Keratinocyte (primary cell): ENCODE measurements around the gene CKLF. TPM values are rescaled to one million over a fixed set of nuclear protein-coding genes. Genes with fewer than 3 reads are reported as not detected.

Experiments
- DNase-seq: peaks from one replicate; pipeline ENCODE4 v3.0.0-alpha.2; 2011; ENCODE audit warnings: low read depth, missing footprints, low spot score
- FAIRE-seq: peaks from 2 replicates; lab custom pipeline; 2011; peaks lifted over from hg19 to GRCh38; lab: Jason Lieb, UNC
- H2AFZ ChIP-seq: 2 replicates; pipeline ENCODE4 v1.6.0; 2012; ENCODE audit warnings: low read length, control low read depth, inconsistent platforms; ENCODE audit not compliant: control insufficient read depth
- H3K27ac ChIP-seq: 2 replicates; pipeline ENCODE4 v1.5.1; 2011; ENCODE audit warnings: low read length; ENCODE audit not compliant: control insufficient read depth, insufficient read depth
- H3K27me3 ChIP-seq: 3 replicates; pipeline ENCODE4 v1.6.0; 2011; ENCODE audit warnings: low read length; ENCODE audit not compliant: control insufficient read depth, insufficient read depth; ENCODE audit errors: extremely low read depth
- H3K36me3 ChIP-seq, 2 experiments: 2 replicates in 1 of 2; 3 replicates in 1 of 2; pipeline ENCODE4 v1.5.1; 2011; ENCODE audit warnings: low read length in 2 of 2, mild to moderate bottlenecking in 1 of 2; ENCODE audit not compliant: control insufficient read depth in 2 of 2, insufficient read depth in 2 of 2; ENCODE audit errors: extremely low read depth in 1 of 2
- H3K4me1 ChIP-seq: 3 replicates; pipeline ENCODE4 v1.5.1; 2011; ENCODE audit warnings: low read length; ENCODE audit not compliant: control insufficient read depth, insufficient read depth; ENCODE audit errors: extremely low read depth
- H3K4me2 ChIP-seq: 3 replicates; pipeline ENCODE4 v1.6.0; 2011; ENCODE audit warnings: low read depth, low read length; ENCODE audit not compliant: control insufficient read depth, insufficient read depth; ENCODE audit errors: extremely low read depth
- H3K4me3 ChIP-seq, 3 experiments: fragments of 200-600 bp in 1 of 3; sonication (generic) in 1 of 3; 2 replicates in 2 of 3; 3 replicates in 1 of 3; pipeline ENCODE4 v1.5.1; 2011 to 2016; ENCODE audit warnings: low read length in 3 of 3, mild to moderate bottlenecking in 3 of 3, control low read depth in 2 of 3, inconsistent platforms in 1 of 3, low read depth in 1 of 3, mixed read lengths in 1 of 3, mixed run types in 1 of 3, moderate library complexity in 1 of 3; ENCODE audit not compliant: control insufficient read depth in 2 of 3, insufficient read depth in 2 of 3; ENCODE audit errors: extremely low read depth in 1 of 3
- H3K79me2 ChIP-seq: 2 replicates; pipeline ENCODE4 v1.6.0; 2012; ENCODE audit warnings: low read length; ENCODE audit not compliant: control insufficient read depth, insufficient read depth
- H3K9ac ChIP-seq: 3 replicates; pipeline ENCODE4 v1.6.0; 2011; ENCODE audit warnings: low read length; ENCODE audit not compliant: control insufficient read depth, insufficient read depth; ENCODE audit errors: extremely low read depth
- H3K9me1 ChIP-seq: 3 replicates; pipeline ENCODE4 v1.6.0; 2011; ENCODE audit warnings: low read length; ENCODE audit not compliant: control insufficient read depth, insufficient read depth; ENCODE audit errors: extremely low read depth
- H3K9me3 ChIP-seq: 2 replicates; pipeline ENCODE4 v1.5.1; 2012; ENCODE audit warnings: low read depth, low read length; ENCODE audit not compliant: control insufficient read depth
- H4K20me1 ChIP-seq: 3 replicates; pipeline ENCODE4 v1.6.0; 2011; ENCODE audit warnings: low read length; ENCODE audit not compliant: control insufficient read depth, insufficient read depth; ENCODE audit errors: extremely low read depth
- EZH2 ChIP-seq: IDR thresholded peaks from one replicate; pipeline ENCODE4 v1.6.1; 2012; ENCODE audit warnings: inconsistent platforms, mild to moderate bottlenecking, low read length, moderate library complexity
- dilution Hi-C: fragments of 300-500 bp; cut with MboI; formaldehyde crosslinking; loops from one replicate; pipeline ENCODE4 v1.7.0; 2020; ENCODE audit warnings: low sequenced_read_pairs; ENCODE audit not compliant: extremely low pct_ligation_motif_present
- polyA plus RNA-seq, 5 experiments: library from polyadenylated mRNA; depleted of rRNA in 3 of 5; stranded (reverse) in 3 of 5; stranded (forward) in 1 of 5; unstranded in 1 of 5; fragments of >200 nt; gene quantifications; 1 replicate in 1 of 5; 2 replicates in 3 of 5; 3 replicates in 1 of 5; pipeline versions ENCODE4 v1.2.1 to v1.2.3, GENCODE V29; 2011 to 2012; ENCODE audit warnings: missing spikeins in 2 of 5, low read depth in 1 of 5, low replicate concordance in 1 of 5
- TF ChIP-seq, protein P1 (sequence below), 3 experiments: IDR thresholded peaks in 1 of 3; conservative IDR thresholded peaks in 1 of 3; optimal IDR thresholded peaks in 1 of 3; 2 replicates in 2 of 3; 3 replicates in 1 of 3; pipeline versions ENCODE3 to v1.5.1; 2011; ENCODE audit warnings: low read length in 3 of 3, mild to moderate bottlenecking in 3 of 3, moderate library complexity in 2 of 3, control low read depth in 1 of 3, inconsistent platforms in 1 of 3; ENCODE audit not compliant: insufficient read depth in 2 of 3; ENCODE audit errors: extremely low read depth in 1 of 3

Gene CKLF
- polyA plus RNA-seq, 1 donor (not counting 4 experiments of a cell fraction or from before 2014, with no cell fraction given): 38.0 TPM

GRCh38 chr16:66562409-66562808 is 10.0 kb downstream of the CKLF start:
- no peaks in the 10 kb centered on the region for H3K27me3 ChIP-seq
- H3K9ac ChIP-seq: no peak overlapping the region
- H3K4me3 ChIP-seq: no peak overlapping the region
- H3K9me1 ChIP-seq: no peaks in the 10 kb centered on the region
- peaks cover 3 to 6% of the 10 kb centered on the region in 2 experiments for H3K36me3 ChIP-seq
- H3K79me2 ChIP-seq: no peaks in the 10 kb centered on the region
- no peak overlapping the region for H2AFZ ChIP-seq
- H3K4me2 ChIP-seq: no peak overlapping the region
- TF ChIP-seq, protein P1, sequence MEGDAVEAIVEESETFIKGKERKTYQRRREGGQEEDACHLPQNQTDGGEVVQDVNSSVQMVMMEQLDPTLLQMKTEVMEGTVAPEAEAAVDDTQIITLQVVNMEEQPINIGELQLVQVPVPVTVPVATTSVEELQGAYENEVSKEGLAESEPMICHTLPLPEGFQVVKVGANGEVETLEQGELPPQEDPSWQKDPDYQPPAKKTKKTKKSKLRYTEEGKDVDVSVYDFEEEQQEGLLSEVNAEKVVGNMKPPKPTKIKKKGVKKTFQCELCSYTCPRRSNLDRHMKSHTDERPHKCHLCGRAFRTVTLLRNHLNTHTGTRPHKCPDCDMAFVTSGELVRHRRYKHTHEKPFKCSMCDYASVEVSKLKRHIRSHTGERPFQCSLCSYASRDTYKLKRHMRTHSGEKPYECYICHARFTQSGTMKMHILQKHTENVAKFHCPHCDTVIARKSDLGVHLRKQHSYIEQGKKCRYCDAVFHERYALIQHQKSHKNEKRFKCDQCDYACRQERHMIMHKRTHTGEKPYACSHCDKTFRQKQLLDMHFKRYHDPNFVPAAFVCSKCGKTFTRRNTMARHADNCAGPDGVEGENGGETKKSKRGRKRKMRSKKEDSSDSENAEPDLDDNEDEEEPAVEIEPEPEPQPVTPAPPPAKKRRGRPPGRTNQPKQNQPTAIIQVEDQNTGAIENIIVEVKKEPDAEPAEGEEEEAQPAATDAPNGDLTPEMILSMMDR (optimal IDR thresholded peaks at IDR 0.05 in 1 of 3, IDR thresholded peaks at IDR 0.05 in 1 of 3, conservative IDR thresholded peaks at IDR 0.05 in 1 of 3; ENCODE audit: extremely low read depth in 1 of 3, insufficient read depth in 2 of 3, low read length in 3 of 3): no peak
- no peak for TF ChIP-seq EZH2
- no peaks in the 10 kb centered on the region for H4K20me1 ChIP-seq
- H3K4me1 ChIP-seq: no peaks in the 10 kb centered on the region
- dilution Hi-C loops: no loop called here
- H3K27ac ChIP-seq: no peak overlapping the region
- H3K9me3 ChIP-seq: no peaks in the 10 kb centered on the region
- FAIRE-seq (no peak), DNase-seq (no peak)

DNA sequence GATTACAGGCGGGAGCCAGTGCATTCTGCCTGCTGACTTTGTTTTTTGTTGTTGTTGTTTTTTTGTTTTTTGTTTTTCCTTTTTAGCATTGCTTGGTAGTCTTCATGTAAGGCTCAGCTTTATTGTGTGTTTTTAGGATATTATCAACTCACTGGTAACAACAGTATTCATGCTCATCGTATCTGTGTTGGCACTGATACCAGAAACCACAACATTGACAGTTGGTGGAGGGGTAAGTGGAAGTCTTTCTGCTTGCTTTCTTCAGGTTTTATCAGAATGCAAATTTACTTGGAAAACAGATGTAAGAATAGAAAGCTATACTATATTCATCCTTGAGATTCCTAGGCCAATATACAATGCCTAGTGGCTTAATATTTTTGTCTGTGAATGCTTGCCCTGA is 10.6 kb downstream of the CKLF start:
- Histone ChIP-seq H3K79me2 (no peaks in the 10 kb centered on the region), H3K4me2 (no peak overlapping the region), H3K4me3 (no peak overlapping the region), H3K27ac (no peak overlapping the region), H3K9ac (no peak overlapping the region), H2AFZ (no peak overlapping the region), H3K4me1 (no peaks in the 10 kb centered on the region), H3K36me3 (peaks cover 3 to 6% of the 10 kb centered on the region in 2 experiments), H4K20me1 (no peaks in the 10 kb centered on the region), H3K9me1 (no peaks in the 10 kb centered on the region), H3K27me3 (no peaks in the 10 kb centered on the region), H3K9me3 (no peaks in the 10 kb centered on the region)
- dilution Hi-C loops: no loop called here
- no peak for FAIRE-seq
- no peak for DNase-seq
- no peak for TF ChIP-seq EZH2
- TF ChIP-seq, protein P1 (optimal IDR thresholded peaks at IDR 0.05 in 1 of 3, IDR thresholded peaks at IDR 0.05 in 1 of 3, conservative IDR thresholded peaks at IDR 0.05 in 1 of 3; ENCODE audit: extremely low read depth in 1 of 3, insufficient read depth in 2 of 3, low read length in 3 of 3): no peak
